C4-2B (cell line): ENCODE measurements around the gene CYB561.

Experiments
- H3K27ac ChIP-seq: fragments of 450-650 bp; 2 replicates; pipeline ENCODE4 v1.5.1; 2017
- CTCF ChIP-seq: fragments of 450-650 bp; conservative IDR thresholded peaks from 2 replicates; pipeline ENCODE4 v1.5.1; 2017; ENCODE audit warnings: mild to moderate bottlenecking
- ZFX ChIP-seq: fragments of 450-650 bp; IDR thresholded peaks from 2 replicates; pipeline ENCODE4 v1.6.1; 2017

The CYB561 gene

DNA sequence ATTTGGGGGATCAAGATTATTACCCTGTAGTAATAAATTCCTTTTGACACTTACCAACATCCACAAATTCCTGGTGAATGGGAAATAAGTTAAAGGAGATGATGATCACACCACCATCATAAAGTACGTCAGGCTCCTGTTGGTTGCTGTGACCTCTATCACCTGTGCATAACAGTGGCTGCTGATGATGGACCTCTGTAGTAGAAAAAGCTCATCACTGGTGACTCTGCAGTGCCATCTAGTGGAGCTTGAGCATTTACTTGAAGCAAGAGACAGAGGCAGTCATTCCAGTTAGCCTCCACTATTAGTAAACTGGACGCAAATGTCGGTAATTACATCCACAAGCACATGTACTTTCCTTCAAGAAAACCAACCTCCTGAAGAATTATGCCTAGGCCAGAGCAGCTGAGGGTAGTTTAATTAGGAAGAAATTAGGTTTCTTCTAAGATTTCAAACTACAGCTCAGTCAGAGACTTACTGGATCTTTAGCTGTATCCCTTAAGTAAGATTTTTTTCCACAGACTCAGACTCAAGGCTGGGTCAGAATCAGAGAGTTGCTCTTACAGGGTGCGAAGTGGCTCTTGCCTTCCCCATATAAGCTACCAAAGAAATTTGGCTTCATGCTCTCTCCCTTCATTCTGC is 39.3 kb downstream of the CYB561 start:
- TF ChIP-seq CTCF (peak; percentile 90), ZFX (no peak)
- no peak overlapping the region for H3K27ac ChIP-seq

GRCh38 chr17:63405741-63406261 is 40.3 kb downstream of the CYB561 start:
- TF ChIP-seq CTCF (peak; percentile 83), ZFX (no peak)
- no peak overlapping the region for H3K27ac ChIP-seq

- TF ChIP-seq CTCF (no peak), ZFX (no peak)
- no peak overlapping the region for H3K27ac ChIP-seq
These were observed 41.1 kb downstream of the CYB561 start for GRCh38 chr17:63405020-63405419.

DNA sequence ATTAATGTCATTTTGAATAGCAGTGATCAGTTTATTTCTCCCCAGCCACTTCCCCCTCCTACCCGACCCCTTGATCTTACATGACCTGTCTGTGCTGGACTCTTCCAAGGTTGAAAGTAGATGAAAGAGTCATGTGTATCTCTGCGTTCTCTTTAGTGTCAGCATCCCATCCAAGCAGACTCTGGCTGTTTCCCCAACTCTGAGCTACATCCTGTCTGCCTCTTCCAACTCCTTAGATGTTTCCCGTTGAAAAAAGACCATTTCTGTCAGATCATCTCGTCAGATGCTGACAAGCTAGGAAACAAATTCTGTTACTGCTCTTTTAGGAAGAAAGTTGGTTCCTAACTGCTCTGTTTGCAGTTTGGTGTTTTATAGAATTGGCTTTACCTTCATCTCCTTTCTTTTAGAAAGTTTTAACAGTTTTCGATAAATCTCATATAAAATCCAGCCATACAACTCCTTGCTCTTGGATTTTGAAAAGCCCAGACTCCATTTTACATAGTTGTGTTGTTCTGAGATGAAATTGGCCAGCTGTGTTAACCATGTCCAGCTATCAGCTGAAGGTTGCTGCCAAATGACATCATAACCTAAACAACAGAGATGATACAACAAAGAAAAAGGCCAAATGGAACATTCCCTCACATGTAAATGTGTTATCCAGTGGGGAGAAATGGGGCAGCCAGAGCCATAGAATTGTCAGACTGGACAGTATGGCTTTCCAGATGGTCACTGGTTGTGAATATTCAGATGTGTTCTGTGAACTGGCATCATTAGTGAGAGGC is 43.5 kb downstream of the CYB561 start:
- TF ChIP-seq ZFX (no peak), CTCF (no peak)
- no peak overlapping the region for H3K27ac ChIP-seq

DNA sequence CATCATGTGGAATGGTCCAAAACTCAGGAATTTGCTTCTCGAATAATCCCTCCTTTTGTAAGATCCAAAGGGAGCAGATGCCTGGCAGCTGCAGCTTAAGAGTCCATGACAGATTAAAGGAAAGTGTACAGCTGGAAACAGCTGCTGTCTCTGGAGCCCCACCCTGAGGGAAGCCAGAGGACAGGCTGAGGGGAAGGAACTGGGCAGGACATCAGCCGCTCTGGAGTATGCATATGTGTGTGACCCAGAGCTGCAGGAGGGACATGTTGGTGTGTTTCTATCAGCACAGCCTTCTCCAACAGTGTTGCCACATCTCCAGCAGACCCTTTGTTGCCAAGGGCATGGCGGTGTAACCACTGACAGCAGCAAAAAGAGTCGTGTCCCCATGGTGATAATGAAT is 46.2 kb downstream of the CYB561 start:
- TF ChIP-seq CTCF: no peak
- no peak for TF ChIP-seq ZFX
- no peak overlapping the region for H3K27ac ChIP-seq

DNA sequence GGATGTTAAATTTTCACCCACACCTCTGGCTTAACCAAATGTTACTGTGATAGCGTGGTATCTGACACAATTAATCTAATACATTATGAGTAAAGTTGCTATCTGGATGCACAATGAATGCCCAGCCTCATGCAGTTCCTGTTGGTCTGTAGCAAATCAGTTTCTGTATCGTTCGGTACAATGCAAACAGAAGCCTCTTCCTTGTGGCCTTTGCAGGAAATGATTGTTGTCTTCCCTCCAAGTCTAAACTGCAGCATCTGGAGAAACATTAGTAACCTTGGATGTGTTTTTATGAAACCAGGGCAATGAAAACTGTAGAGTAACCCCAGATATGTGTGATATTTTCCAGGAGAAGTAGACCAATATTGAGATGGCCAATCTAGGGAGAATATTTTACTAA is 46.8 kb downstream of the CYB561 start:
- TF ChIP-seq ZFX (no peak), CTCF (no peak)
- no peak overlapping the region for H3K27ac ChIP-seq

DNA sequence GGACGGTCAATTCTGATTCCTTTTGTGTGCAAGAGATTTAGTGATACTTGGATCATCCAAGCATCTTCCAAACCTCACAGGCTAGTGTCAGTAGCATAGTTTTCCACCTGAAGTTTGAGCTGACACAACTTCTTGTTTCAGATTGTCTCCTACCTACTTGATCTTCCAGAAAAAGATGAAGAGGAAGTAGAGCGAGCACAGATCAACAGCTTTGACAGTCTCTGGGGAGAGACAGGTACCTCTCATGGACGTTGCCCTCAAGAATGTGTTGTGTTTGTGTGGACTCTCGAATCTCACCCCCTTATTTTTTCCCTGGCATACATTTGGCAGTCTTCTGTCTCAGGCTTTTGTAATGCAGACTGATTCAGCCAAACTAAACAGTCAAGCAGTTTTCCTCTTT is 47.4 kb downstream of the CYB561 start:
- TF ChIP-seq ZFX (no peak), CTCF (no peak)
- H3K27ac ChIP-seq: no peak overlapping the region
